ENCODE measurements around the gene SP2. TPM values are rescaled to one million over a fixed set of nuclear protein-coding genes. Genes with fewer than 3 reads are reported as not detected.

Gene SP2
- total and polyA plus RNA-seq, 2 donors (not counting 1 experiment from before 2014, with no cell fraction given): 25.4 to 32.5 TPM

- Mint-ChIP-seq H3K27ac (no peak overlapping the region), H3K27me3 (peaks cover 33% of the 10 kb centered on the region), H3K9me3 (ENCODE audit: insufficient read depth) (no peaks in the 10 kb centered on the region), H3K4me3 (no peak overlapping the region), H3K4me1 (no peaks in the 10 kb centered on the region)
- CTCF ChIA-PET: interaction anchor here (15.3 kb wide), 1 partner anchor 38 kb away, joined by 436 read pairs; the partner anchor contains the start of genes SCRN2 and SP6
- no peak overlapping the region for H3K4me3 ChIP-seq (ENCODE audit: control extremely low read depth in 1 of 5, extremely low read depth in 1 of 5, insufficient read depth in 1 of 5, low read depth in 2 of 5, low read length in 4 of 5)
- H4K20me1 ChIP-seq (ENCODE audit: control insufficient read depth, insufficient read depth, low read length, poor library complexity, severe bottlenecking): no peaks in the 10 kb centered on the region
- no peaks in the 10 kb centered on the region for H3K79me2 ChIP-seq (ENCODE audit: control insufficient read depth, insufficient read depth, low read length)
- H3K4me2 ChIP-seq (replicated peaks; ENCODE audit: low read depth, low read length, poor library complexity, severe bottlenecking): peak overlapping the region; percentile 18
- WGBS (ENCODE audit: insufficient coverage): 17% methylated on average over 7 of the region's 7 CpGs
- H3K27me3 ChIP-seq (replicated peaks in 1 of 4; ENCODE audit: control extremely low read depth in 1 of 4, control insufficient read depth in 3 of 4, insufficient read depth in 4 of 4, low read length in 3 of 4): peaks cover 0 to 20% (median 2%) of the 10 kb centered on the region in 4 experiments
- intact Hi-C loops (cut with micrococcal nuclease): no loop called here
- DNase-seq: no peak
- H3K9me3 ChIP-seq (ENCODE audit: control extremely low read depth in 1 of 3, control insufficient read depth in 2 of 3, insufficient read depth in 1 of 3, low read length in 2 of 3): no peaks in the 10 kb centered on the region
- no peak overlapping the region for H3K27ac ChIP-seq (ENCODE audit: low read length in 2 of 2)
- TF ChIP-seq EZH2 (IDR thresholded peaks at IDR 0.05; ENCODE audit: borderline replicate concordance, insufficient read depth, low read depth, low read length, poor library complexity, severe bottlenecking) (no peak), CTCF (IDR thresholded peaks at IDR 0.05) (no peak)
- peaks cover 0 to 4% of the 10 kb centered on the region in 2 donors for H3K4me1 ChIP-seq (ENCODE audit: control insufficient read depth in 2 of 2, insufficient read depth in 2 of 2, low read length in 2 of 2)
- POLR2A ChIA-PET: no interaction called here
- H3K9ac ChIP-seq (ENCODE audit: low read length): no peak overlapping the region
- H2AFZ ChIP-seq (ENCODE audit: insufficient read depth, low read depth, low read length, poor library complexity, severe bottlenecking): no peak overlapping the region
- no peaks in the 10 kb centered on the region for H3K36me3 ChIP-seq (replicated peaks in 1 of 2; ENCODE audit: control extremely low read depth in 1 of 2, control insufficient read depth in 1 of 2, extremely low read depth in 1 of 2, insufficient read depth in 2 of 2, low read length in 1 of 2)
- no peak for ATAC-seq (ENCODE audit: low read depth)
Observed at GRCh38 chr17:47882247-47882646, 13.8 kb upstream of the SP2 start.

DNA sequence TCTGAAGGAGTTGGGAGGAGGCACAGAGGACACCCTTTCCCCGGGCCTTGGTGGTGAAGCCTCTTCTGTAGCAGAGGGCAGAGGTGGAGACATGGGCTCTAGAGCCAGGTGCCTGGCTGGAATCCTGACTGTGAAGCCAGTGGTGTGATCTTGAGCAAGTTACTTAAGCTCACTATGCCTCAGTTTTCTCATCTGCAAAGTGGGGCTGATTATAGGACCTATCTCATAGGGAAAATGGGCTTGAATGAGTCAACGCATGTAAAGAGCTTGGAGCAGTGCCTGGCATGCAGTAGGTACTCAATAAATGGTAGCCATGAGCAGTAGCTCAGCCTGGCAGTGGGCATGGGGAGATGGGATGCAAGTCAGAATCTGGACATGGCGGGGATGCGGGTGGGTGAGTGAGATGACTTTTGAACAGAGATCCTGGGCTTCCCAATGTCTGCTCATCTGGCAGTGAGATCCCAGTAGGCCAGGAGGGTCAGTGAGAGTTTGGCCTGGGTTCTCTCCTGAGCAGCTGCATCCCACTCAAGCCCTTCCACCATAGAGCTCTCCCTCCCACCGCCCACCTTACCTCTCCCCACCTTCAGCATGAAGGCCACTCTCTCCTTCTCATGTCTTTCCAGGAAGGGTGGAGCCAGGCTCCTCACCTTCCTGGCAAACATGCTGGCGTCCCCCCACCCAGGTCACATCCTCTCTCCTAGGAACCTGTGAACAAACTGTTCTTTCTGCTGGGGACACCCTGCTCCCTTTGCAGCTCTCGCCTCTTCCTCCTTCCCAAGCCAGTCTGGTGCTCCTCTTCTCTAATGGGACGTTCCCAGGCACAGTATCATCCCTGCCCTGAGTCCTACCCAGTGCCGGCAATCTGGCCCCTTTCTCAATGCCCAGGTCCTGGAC lies 13.1 kb upstream of the SP2 start:
- CTCF ChIA-PET: interaction anchor here (15.3 kb wide), 1 partner anchor 39 kb away, joined by 436 read pairs; the partner anchor contains the start of genes SCRN2 and SP6
- Histone ChIP-seq H4K20me1 (ENCODE audit: control insufficient read depth, insufficient read depth, low read length, poor library complexity, severe bottlenecking) (no peaks in the 10 kb centered on the region), H3K36me3 (replicated peaks in 1 of 2; ENCODE audit: control extremely low read depth in 1 of 2, control insufficient read depth in 1 of 2, extremely low read depth in 1 of 2, insufficient read depth in 2 of 2, low read length in 1 of 2) (no peaks in the 10 kb centered on the region), H3K4me3 (ENCODE audit: control extremely low read depth in 1 of 5, extremely low read depth in 1 of 5, insufficient read depth in 1 of 5, low read depth in 2 of 5, low read length in 4 of 5) (no peak overlapping the region), H3K27ac (ENCODE audit: low read length in 2 of 2) (no peak overlapping the region), H2AFZ (ENCODE audit: insufficient read depth, low read depth, low read length, poor library complexity, severe bottlenecking) (no peak overlapping the region), H3K27me3 (replicated peaks in 1 of 4; ENCODE audit: control extremely low read depth in 1 of 4, control insufficient read depth in 3 of 4, insufficient read depth in 4 of 4, low read length in 3 of 4) (peaks cover 0 to 14% (median 2%) of the 10 kb centered on the region in 4 experiments), H3K79me2 (ENCODE audit: control insufficient read depth, insufficient read depth, low read length) (no peaks in the 10 kb centered on the region), H3K9ac (ENCODE audit: low read length) (no peak overlapping the region), H3K4me1 (ENCODE audit: control insufficient read depth in 2 of 2, insufficient read depth in 2 of 2, low read length in 2 of 2) (peaks cover 0 to 4% of the 10 kb centered on the region in 2 donors), H3K9me3 (ENCODE audit: control extremely low read depth in 1 of 3, control insufficient read depth in 2 of 3, insufficient read depth in 1 of 3, low read length in 2 of 3) (no peaks in the 10 kb centered on the region), H3K4me2 (replicated peaks; ENCODE audit: low read depth, low read length, poor library complexity, severe bottlenecking) (peak overlapping the region; percentile 18)
- DNase-seq (no peak), ATAC-seq (ENCODE audit: low read depth) (no peak)
- 81% methylated on average over 7 of the region's 9 CpGs for WGBS (ENCODE audit: insufficient coverage)
- H3K4me3 Mint-ChIP-seq: no peak overlapping the region
- H3K9me3 Mint-ChIP-seq (ENCODE audit: insufficient read depth): no peaks in the 10 kb centered on the region
- peaks cover 26% of the 10 kb centered on the region for H3K27me3 Mint-ChIP-seq
- TF ChIP-seq EZH2 (IDR thresholded peaks at IDR 0.05; ENCODE audit: borderline replicate concordance, insufficient read depth, low read depth, low read length, poor library complexity, severe bottlenecking) (no peak), CTCF (IDR thresholded peaks at IDR 0.05) (no peak)
- POLR2A ChIA-PET: no interaction called here
- H3K27ac Mint-ChIP-seq: no peak overlapping the region
- no peaks in the 10 kb centered on the region for H3K4me1 Mint-ChIP-seq
- intact Hi-C loops (cut with micrococcal nuclease): no loop called here

All from B cell (primary cell).